GM23338 (cell line): ENCODE measurements around the gene CACNA2D3. TPM values are rescaled to one million over a fixed set of nuclear protein-coding genes. Genes with fewer than 3 reads are reported as not detected.

Experiments
- ATAC-seq: fragments of 200-7000 bp; cut with Tn5 transposase; 3 replicates; pipeline ENCODE4 v1.9.1; 2020
- DNase-seq: peaks from one replicate; pipeline ENCODE4 v3.0.0-alpha.2; 2015; ENCODE audit warnings: low spot score
- H2AFZ ChIP-seq: fragments of 200-600 bp; sonication (generic); 2 replicates; pipeline ENCODE4 v1.8.0; 2016; ENCODE audit warnings: antibody characterized with exemption, mild to moderate bottlenecking, moderate library complexity
- H3F3A ChIP-seq: fragments of 200-600 bp; sonication (generic); replicated peaks from 2 replicates; pipeline ENCODE4 v1.8.0; 2017; ENCODE audit warnings: antibody characterized with exemption, mixed run types, low read depth
- H3K27ac ChIP-seq: fragments of 200-600 bp; sonication (generic); 2 replicates; pipeline ENCODE4 v1.6.1; 2016; ENCODE audit warnings: low read depth
- H3K27me3 ChIP-seq: fragments of 200-600 bp; sonication (generic); 2 replicates; pipeline ENCODE4 v1.8.0; 2016; ENCODE audit warnings: mild to moderate bottlenecking, mixed run types, moderate library complexity; ENCODE audit not compliant: insufficient read depth
- H3K36me3 ChIP-seq: fragments of 200-600 bp; sonication (generic); 2 replicates; pipeline ENCODE4 v1.8.0; 2016; ENCODE audit warnings: mild to moderate bottlenecking; ENCODE audit not compliant: insufficient read depth
- H3K4me1 ChIP-seq: fragments of 200-600 bp; sonication (generic); 2 replicates; pipeline ENCODE4 v1.8.0; 2016; ENCODE audit warnings: mild to moderate bottlenecking, moderate library complexity; ENCODE audit not compliant: insufficient read depth
- H3K4me2 ChIP-seq: fragments of 200-600 bp; sonication (generic); 2 replicates; pipeline ENCODE4 v1.7.1; 2017; ENCODE audit warnings: mixed run types
- H3K4me3 ChIP-seq: fragments of 200-600 bp; sonication (generic); 2 replicates; pipeline ENCODE4 v1.6.1; 2016; ENCODE audit warnings: mixed run types
- H3K79me2 ChIP-seq: fragments of 200-600 bp; sonication (generic); replicated peaks from 2 replicates; pipeline ENCODE4 v1.8.0; 2017; ENCODE audit warnings: mild to moderate bottlenecking; ENCODE audit not compliant: insufficient read depth
- H3K9me2 ChIP-seq: fragments of 200-600 bp; sonication (generic); 2 replicates; pipeline ENCODE4 v1.8.0; 2017; ENCODE audit not compliant: insufficient read depth
- H4K20me1 ChIP-seq: fragments of 200-600 bp; sonication (generic); replicated peaks from 2 replicates; pipeline ENCODE4 v1.8.0; 2017; ENCODE audit warnings: mild to moderate bottlenecking; ENCODE audit not compliant: insufficient read depth
- H3K27ac Mint-ChIP-seq: 2 replicates; pipeline ENCODE4 v1.8.0; 2020; ENCODE audit warnings: inconsistent platforms, mild to moderate bottlenecking, moderate library complexity, mixed read lengths
- H3K27me3 Mint-ChIP-seq: 3 replicates; pipeline ENCODE4 v1.8.0; 2022; ENCODE audit warnings: low read depth, mild to moderate bottlenecking, moderate library complexity, mixed read lengths, inconsistent platforms; ENCODE audit not compliant: insufficient read depth, poor library complexity
- H3K36me3 Mint-ChIP-seq: 3 replicates; pipeline ENCODE4 v1.8.0; 2021; ENCODE audit warnings: low read depth, mild to moderate bottlenecking, inconsistent platforms, moderate library complexity, mixed read lengths
- H3K4me1 Mint-ChIP-seq: 3 replicates; pipeline ENCODE4 v1.8.0; 2020; ENCODE audit warnings: mild to moderate bottlenecking, inconsistent platforms, mixed read lengths
- H3K4me3 Mint-ChIP-seq: 3 replicates; pipeline ENCODE4 v1.8.0; 2021; ENCODE audit warnings: moderate library complexity, mild to moderate bottlenecking, inconsistent platforms, mixed read lengths
- H3K9me3 Mint-ChIP-seq: 3 replicates; pipeline ENCODE4 v1.8.0; 2020; ENCODE audit warnings: moderate library complexity, mild to moderate bottlenecking, inconsistent platforms, mixed read lengths
- EZH2phosphoT487 ChIP-seq: fragments of 200-600 bp; sonication (generic); IDR thresholded peaks from one replicate; pipeline ENCODE4 v1.8.1; 2018; ENCODE audit warnings: antibody characterized with exemption; ENCODE audit not compliant: unreplicated experiment
- JUNB ChIP-seq: IDR thresholded peaks from one replicate; pipeline ENCODE4 v1.6.1; 2016; ENCODE audit warnings: antibody characterized with exemption; ENCODE audit not compliant: unreplicated experiment
- NANOG ChIP-seq: IDR thresholded peaks from 2 replicates; pipeline ENCODE4 v1.6.1; 2016; ENCODE audit warnings: antibody characterized with exemption, borderline replicate concordance
- POLR2AphosphoS5 ChIP-seq: IDR thresholded peaks from 2 replicates; pipeline ENCODE4 v1.6.1; 2016; ENCODE audit warnings: antibody characterized with exemption, low read depth
- STAT1 ChIP-seq: IDR thresholded peaks from one replicate; pipeline ENCODE4 v1.6.1; 2016; ENCODE audit warnings: antibody characterized with exemption; ENCODE audit not compliant: unreplicated experiment
- ZNF114 ChIP-seq: fragments of 250-450 bp; sonication (Bioruptor Pico); IDR thresholded peaks from 2 replicates; pipeline ENCODE4 v1.5.0; 2020; ENCODE audit warnings: mild to moderate bottlenecking, moderate library complexity
- ZNF331 ChIP-seq: fragments of 250-450 bp; sonication (Bioruptor Pico); IDR thresholded peaks from 2 replicates; pipeline ENCODE4 v1.5.0; 2020; ENCODE audit warnings: low read depth, mild to moderate bottlenecking, moderate library complexity
- polyA plus RNA-seq: library from polyadenylated mRNA; unstranded; fragments of >200 nt; fragmentation: Nextera tagmentation; extraction: Ambion mirVana; gene quantifications from 2 replicates; pipeline ENCODE4 v1.2.1, GENCODE V29; 2016
- total RNA-seq: library from RNA; depleted of rRNA; stranded (reverse); fragments of >200 nt; shearing (Covaris generic); gene quantifications from 2 replicates; pipeline ENCODE4 v1.2.3, GENCODE V29; 2014
- TF ChIP-seq, protein P1 (sequence below): IDR thresholded peaks from one replicate; pipeline ENCODE4 v1.6.1; 2018; ENCODE audit warnings: antibody characterized with exemption; ENCODE audit not compliant: unreplicated experiment
- TF ChIP-seq, protein P2 (sequence below), 2 experiments: fragments of 200-600 bp in 1 of 2; sonication (generic) in 1 of 2; conservative IDR thresholded peaks; 2 replicates each; pipeline versions ENCODE4 v1.5.1 to v1.6.1; 2016 to 2017; ENCODE audit warnings: antibody characterized with exemption in 2 of 2, low read depth in 2 of 2, mild to moderate bottlenecking in 2 of 2, moderate library complexity in 1 of 2
- TF ChIP-seq, protein P3 (sequence below): fragments of 250-450 bp; sonication (Bioruptor Pico); IDR thresholded peaks from 2 replicates; pipeline ENCODE4 v1.5.0; 2020; ENCODE audit warnings: mild to moderate bottlenecking, moderate library complexity

The CACNA2D3 gene
- total and polyA plus RNA-seq, 2 experiments from 2014 or later = 2.2 to 2.3 TPM

DNA sequence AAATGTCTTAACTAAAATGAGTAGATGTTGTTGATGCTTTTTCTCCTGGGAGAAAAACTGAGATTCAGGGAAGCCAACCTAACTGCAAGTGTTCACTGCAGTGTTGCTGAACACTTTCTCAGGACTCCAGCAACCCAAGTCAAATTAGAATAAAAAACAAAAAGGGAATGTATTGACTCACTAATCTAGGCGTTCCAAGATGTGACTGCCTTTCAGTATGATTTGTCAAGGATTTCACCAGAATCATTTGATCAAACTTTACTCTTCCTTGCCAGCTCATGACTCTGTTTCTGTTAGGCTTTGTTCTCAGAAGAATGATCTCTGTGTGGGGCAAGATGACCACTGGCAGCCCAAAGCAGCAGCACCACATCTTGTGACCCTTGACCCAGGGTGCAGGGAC is 364.0 kb downstream of the CACNA2D3 start:
- TF ChIP-seq EZH2phosphoT487 = no peak
- TF ChIP-seq POLR2AphosphoS5 = no peak
- no peak for TF ChIP-seq NANOG
- TF ChIP-seq STAT1 = no peak
- no peak for TF ChIP-seq ZNF331 (CRISPR knock-in tag)
- TF ChIP-seq, protein P1, sequence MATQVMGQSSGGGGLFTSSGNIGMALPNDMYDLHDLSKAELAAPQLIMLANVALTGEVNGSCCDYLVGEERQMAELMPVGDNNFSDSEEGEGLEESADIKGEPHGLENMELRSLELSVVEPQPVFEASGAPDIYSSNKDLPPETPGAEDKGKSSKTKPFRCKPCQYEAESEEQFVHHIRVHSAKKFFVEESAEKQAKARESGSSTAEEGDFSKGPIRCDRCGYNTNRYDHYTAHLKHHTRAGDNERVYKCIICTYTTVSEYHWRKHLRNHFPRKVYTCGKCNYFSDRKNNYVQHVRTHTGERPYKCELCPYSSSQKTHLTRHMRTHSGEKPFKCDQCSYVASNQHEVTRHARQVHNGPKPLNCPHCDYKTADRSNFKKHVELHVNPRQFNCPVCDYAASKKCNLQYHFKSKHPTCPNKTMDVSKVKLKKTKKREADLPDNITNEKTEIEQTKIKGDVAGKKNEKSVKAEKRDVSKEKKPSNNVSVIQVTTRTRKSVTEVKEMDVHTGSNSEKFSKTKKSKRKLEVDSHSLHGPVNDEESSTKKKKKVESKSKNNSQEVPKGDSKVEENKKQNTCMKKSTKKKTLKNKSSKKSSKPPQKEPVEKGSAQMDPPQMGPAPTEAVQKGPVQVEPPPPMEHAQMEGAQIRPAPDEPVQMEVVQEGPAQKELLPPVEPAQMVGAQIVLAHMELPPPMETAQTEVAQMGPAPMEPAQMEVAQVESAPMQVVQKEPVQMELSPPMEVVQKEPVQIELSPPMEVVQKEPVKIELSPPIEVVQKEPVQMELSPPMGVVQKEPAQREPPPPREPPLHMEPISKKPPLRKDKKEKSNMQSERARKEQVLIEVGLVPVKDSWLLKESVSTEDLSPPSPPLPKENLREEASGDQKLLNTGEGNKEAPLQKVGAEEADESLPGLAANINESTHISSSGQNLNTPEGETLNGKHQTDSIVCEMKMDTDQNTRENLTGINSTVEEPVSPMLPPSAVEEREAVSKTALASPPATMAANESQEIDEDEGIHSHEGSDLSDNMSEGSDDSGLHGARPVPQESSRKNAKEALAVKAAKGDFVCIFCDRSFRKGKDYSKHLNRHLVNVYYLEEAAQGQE = no peak
- TF ChIP-seq JUNB = no peak
- TF ChIP-seq, protein P2, sequence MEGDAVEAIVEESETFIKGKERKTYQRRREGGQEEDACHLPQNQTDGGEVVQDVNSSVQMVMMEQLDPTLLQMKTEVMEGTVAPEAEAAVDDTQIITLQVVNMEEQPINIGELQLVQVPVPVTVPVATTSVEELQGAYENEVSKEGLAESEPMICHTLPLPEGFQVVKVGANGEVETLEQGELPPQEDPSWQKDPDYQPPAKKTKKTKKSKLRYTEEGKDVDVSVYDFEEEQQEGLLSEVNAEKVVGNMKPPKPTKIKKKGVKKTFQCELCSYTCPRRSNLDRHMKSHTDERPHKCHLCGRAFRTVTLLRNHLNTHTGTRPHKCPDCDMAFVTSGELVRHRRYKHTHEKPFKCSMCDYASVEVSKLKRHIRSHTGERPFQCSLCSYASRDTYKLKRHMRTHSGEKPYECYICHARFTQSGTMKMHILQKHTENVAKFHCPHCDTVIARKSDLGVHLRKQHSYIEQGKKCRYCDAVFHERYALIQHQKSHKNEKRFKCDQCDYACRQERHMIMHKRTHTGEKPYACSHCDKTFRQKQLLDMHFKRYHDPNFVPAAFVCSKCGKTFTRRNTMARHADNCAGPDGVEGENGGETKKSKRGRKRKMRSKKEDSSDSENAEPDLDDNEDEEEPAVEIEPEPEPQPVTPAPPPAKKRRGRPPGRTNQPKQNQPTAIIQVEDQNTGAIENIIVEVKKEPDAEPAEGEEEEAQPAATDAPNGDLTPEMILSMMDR (conservative IDR thresholded peaks at IDR 0.05; ENCODE audit: low read depth in 2 of 2) = no peak
- no peak for TF ChIP-seq ZNF114 (CRISPR knock-in tag)
- TF ChIP-seq, protein P3, sequence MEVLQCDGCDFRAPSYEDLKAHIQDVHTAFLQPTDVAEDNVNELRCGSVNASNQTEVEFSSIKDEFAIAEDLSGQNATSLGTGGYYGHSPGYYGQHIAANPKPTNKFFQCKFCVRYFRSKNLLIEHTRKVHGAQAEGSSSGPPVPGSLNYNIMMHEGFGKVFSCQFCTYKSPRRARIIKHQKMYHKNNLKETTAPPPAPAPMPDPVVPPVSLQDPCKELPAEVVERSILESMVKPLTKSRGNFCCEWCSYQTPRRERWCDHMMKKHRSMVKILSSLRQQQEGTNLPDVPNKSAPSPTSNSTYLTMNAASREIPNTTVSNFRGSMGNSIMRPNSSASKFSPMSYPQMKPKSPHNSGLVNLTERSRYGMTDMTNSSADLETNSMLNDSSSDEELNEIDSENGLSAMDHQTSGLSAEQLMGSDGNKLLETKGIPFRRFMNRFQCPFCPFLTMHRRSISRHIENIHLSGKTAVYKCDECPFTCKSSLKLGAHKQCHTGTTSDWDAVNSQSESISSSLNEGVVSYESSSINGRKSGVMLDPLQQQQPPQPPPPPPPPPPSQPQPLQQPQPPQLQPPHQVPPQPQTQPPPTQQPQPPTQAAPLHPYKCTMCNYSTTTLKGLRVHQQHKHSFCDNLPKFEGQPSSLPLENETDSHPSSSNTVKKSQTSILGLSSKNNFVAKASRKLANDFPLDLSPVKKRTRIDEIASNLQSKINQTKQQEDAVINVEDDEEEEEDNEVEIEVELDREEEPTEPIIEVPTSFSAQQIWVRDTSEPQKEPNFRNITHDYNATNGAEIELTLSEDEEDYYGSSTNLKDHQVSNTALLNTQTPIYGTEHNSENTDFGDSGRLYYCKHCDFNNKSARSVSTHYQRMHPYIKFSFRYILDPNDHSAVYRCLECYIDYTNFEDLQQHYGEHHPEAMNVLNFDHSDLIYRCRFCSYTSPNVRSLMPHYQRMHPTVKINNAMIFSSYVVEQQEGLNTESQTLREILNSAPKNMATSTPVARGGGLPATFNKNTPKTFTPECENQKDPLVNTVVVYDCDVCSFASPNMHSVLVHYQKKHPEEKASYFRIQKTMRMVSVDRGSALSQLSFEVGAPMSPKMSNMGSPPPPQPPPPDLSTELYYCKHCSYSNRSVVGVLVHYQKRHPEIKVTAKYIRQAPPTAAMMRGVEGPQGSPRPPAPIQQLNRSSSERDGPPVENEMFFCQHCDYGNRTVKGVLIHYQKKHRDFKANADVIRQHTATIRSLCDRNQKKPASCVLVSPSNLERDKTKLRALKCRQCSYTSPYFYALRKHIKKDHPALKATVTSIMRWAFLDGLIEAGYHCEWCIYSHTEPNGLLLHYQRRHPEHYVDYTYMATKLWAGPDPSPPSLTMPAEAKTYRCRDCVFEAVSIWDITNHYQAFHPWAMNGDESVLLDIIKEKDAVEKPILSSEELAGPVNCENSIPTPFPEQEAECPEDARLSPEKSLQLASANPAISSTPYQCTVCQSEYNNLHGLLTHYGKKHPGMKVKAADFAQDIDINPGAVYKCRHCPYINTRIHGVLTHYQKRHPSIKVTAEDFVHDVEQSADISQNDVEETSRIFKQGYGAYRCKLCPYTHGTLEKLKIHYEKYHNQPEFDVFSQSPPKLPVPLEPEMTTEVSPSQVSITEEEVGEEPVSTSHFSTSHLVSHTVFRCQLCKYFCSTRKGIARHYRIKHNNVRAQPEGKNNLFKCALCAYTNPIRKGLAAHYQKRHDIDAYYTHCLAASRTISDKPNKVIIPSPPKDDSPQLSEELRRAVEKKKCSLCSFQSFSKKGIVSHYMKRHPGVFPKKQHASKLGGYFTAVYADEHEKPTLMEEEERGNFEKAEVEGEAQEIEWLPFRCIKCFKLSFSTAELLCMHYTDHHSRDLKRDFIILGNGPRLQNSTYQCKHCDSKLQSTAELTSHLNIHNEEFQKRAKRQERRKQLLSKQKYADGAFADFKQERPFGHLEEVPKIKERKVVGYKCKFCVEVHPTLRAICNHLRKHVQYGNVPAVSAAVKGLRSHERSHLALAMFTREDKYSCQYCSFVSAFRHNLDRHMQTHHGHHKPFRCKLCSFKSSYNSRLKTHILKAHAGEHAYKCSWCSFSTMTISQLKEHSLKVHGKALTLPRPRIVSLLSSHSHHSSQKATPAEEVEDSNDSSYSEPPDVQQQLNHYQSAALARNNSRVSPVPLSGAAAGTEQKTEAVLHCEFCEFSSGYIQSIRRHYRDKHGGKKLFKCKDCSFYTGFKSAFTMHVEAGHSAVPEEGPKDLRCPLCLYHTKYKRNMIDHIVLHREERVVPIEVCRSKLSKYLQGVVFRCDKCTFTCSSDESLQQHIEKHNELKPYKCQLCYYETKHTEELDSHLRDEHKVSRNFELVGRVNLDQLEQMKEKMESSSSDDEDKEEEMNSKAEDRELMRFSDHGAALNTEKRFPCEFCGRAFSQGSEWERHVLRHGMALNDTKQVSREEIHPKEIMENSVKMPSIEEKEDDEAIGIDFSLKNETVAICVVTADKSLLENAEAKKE (CRISPR knock-in tag) = no peak
- ATAC-seq = no peak
- Histone ChIP-seq H3K27me3 (no peaks in the 10 kb centered on the region), H3K27ac (no peak overlapping the region), H3K9me2 (peaks cover 2% of the 10 kb centered on the region; the same call in 1 of the 2 replicates), H3K79me2 (no peaks in the 10 kb centered on the region), H2AFZ (no peak overlapping the region), H3F3A (no peaks in the 10 kb centered on the region), H3K4me1 (no peaks in the 10 kb centered on the region), H3K4me2 (no peak overlapping the region), H3K4me3 (no peak overlapping the region), H3K36me3 (no peaks in the 10 kb centered on the region), H4K20me1 (no peaks in the 10 kb centered on the region)
- Mint-ChIP-seq H3K36me3 (no peaks in the 10 kb centered on the region), H3K9me3 (no peaks in the 10 kb centered on the region), H3K27ac (no peak overlapping the region), H3K27me3 (peaks cover 1% of the 10 kb centered on the region), H3K4me1 (peaks cover 3% of the 10 kb centered on the region; the same call in 1 of the 3 replicates), H3K4me3 (no peak overlapping the region)
- no peak for DNase-seq
